Loucy (cell line): ENCODE results near the gene TC2N.

Experiments
- H2AFZ ChIP-seq: fragments of 200-600 bp; sonication (generic); 2 replicates; pipeline ENCODE4 v1.6.0; 2016; ENCODE audit warnings: antibody characterized with exemption, mild to moderate bottlenecking, low read length, moderate library complexity
- H3F3A ChIP-seq: fragments of 200-600 bp; 2 replicates; pipeline ENCODE4 v1.6.0; 2016; ENCODE audit warnings: antibody characterized with exemption, low read depth, mild to moderate bottlenecking
- H3K27me3 ChIP-seq: fragments of 200-600 bp; sonication (generic); 2 replicates; pipeline ENCODE4 v1.6.1; 2014; ENCODE audit warnings: low read length, mild to moderate bottlenecking; ENCODE audit not compliant: insufficient read depth, poor library complexity, severe bottlenecking
- H3K36me3 ChIP-seq: fragments of 200-600 bp; sonication (generic); 2 replicates; pipeline ENCODE4 v1.6.1; 2016; ENCODE audit warnings: low read length; ENCODE audit not compliant: insufficient read depth
- H3K4me1 ChIP-seq: fragments of 200-600 bp; sonication (generic); 2 replicates; pipeline ENCODE4 v1.5.1; 2014; ENCODE audit warnings: low read length, mild to moderate bottlenecking; ENCODE audit not compliant: insufficient read depth, poor library complexity, severe bottlenecking
- H3K4me2 ChIP-seq: fragments of 200-600 bp; sonication (generic); 2 replicates; pipeline ENCODE4 v1.6.0; 2014; ENCODE audit warnings: antibody characterized with exemption, low read length, low read depth, mild to moderate bottlenecking; ENCODE audit not compliant: poor library complexity, severe bottlenecking
- H3K4me3 ChIP-seq: fragments of 200-600 bp; sonication (generic); 2 replicates; pipeline ENCODE4 v1.5.1; 2014; ENCODE audit warnings: low read length, mild to moderate bottlenecking, mixed read lengths; ENCODE audit not compliant: poor library complexity, severe bottlenecking
- H3K79me2 ChIP-seq: fragments of 200-600 bp; sonication (generic); 2 replicates; pipeline ENCODE4 v1.6.1; 2014; ENCODE audit warnings: low read length; ENCODE audit not compliant: insufficient read depth
- H3K9ac ChIP-seq: fragments of 200-600 bp; sonication (generic); 2 replicates; pipeline ENCODE4 v1.6.0; 2014; ENCODE audit warnings: mild to moderate bottlenecking, low read depth, low read length, moderate library complexity; ENCODE audit not compliant: poor library complexity, severe bottlenecking
- H3K9me2 ChIP-seq: fragments of 200-600 bp; sonication (generic); replicated peaks from 2 replicates; pipeline ENCODE4 v1.6.1; 2016; ENCODE audit warnings: low read depth, low read length, mixed read lengths
- H3K9me3 ChIP-seq: fragments of 200-600 bp; sonication (generic); 2 replicates; pipeline ENCODE4 v1.6.1; 2014; ENCODE audit warnings: mild to moderate bottlenecking, antibody characterized with exemption, low read length, low read depth; ENCODE audit not compliant: insufficient read depth
- H4K20me1 ChIP-seq: fragments of 200-600 bp; sonication (generic); 2 replicates; pipeline ENCODE4 v1.6.0; 2014; ENCODE audit warnings: antibody characterized with exemption, low read length, mild to moderate bottlenecking; ENCODE audit not compliant: insufficient read depth, poor library complexity, severe bottlenecking
- CTCF ChIP-seq: fragments of 200-600 bp; sonication (generic); conservative IDR thresholded peaks from 2 replicates; pipeline ENCODE4 v1.5.1; 2014; ENCODE audit warnings: mild to moderate bottlenecking, antibody characterized with exemption, low read length
- EZH2phosphoT487 ChIP-seq: fragments of 200-600 bp; IDR thresholded peaks from 2 replicates; pipeline ENCODE4 v1.6.1; 2018; ENCODE audit warnings: antibody characterized with exemption, mild to moderate bottlenecking, moderate library complexity, borderline replicate concordance

The TC2N gene

GRCh38 chr14:91754819-91755218 is 112.5 kb downstream of the TC2N start:
- H3K9me2 ChIP-seq, result no peaks in the 10 kb centered on the region
- H3K4me1 ChIP-seq, result peaks cover 6% of the 10 kb centered on the region
- TF ChIP-seq EZH2phosphoT487 (no peak), CTCF (no peak)
- H4K20me1 ChIP-seq, result no peaks in the 10 kb centered on the region
- H3K36me3 ChIP-seq, result no peaks in the 10 kb centered on the region
- no peak overlapping the region for H3K9ac ChIP-seq
- no peaks in the 10 kb centered on the region for H3K27me3 ChIP-seq
- H3K9me3 ChIP-seq, result no peaks in the 10 kb centered on the region
- no peaks in the 10 kb centered on the region for H3K79me2 ChIP-seq
- H3K4me2 ChIP-seq, result no peak overlapping the region
- H3K4me3 ChIP-seq, result no peak overlapping the region
- no peak overlapping the region for H2AFZ ChIP-seq
- no peaks in the 10 kb centered on the region for H3F3A ChIP-seq

GRCh38 chr14:91754185-91754584 is 113.2 kb downstream of the TC2N start:
- H2AFZ ChIP-seq, result no peak overlapping the region
- TF ChIP-seq EZH2phosphoT487 (no peak), CTCF (no peak)
- no peaks in the 10 kb centered on the region for H4K20me1 ChIP-seq
- H3K27me3 ChIP-seq, result no peaks in the 10 kb centered on the region
- H3K9me3 ChIP-seq, result no peaks in the 10 kb centered on the region
- no peaks in the 10 kb centered on the region for H3K79me2 ChIP-seq
- H3K9me2 ChIP-seq, result no peaks in the 10 kb centered on the region
- no peaks in the 10 kb centered on the region for H3K36me3 ChIP-seq
- H3K9ac ChIP-seq, result no peak overlapping the region
- H3K4me1 ChIP-seq, result peaks cover 6% of the 10 kb centered on the region
- no peak overlapping the region for H3K4me3 ChIP-seq
- H3F3A ChIP-seq, result no peaks in the 10 kb centered on the region
- H3K4me2 ChIP-seq, result no peak overlapping the region

- Histone ChIP-seq H3F3A (no peaks in the 10 kb centered on the region), H2AFZ (no peak overlapping the region), H3K36me3 (no peaks in the 10 kb centered on the region), H3K27me3 (no peaks in the 10 kb centered on the region), H3K9me2 (no peaks in the 10 kb centered on the region), H3K9ac (no peak overlapping the region), H3K4me3 (no peak overlapping the region), H3K4me2 (no peak overlapping the region), H3K9me3 (no peaks in the 10 kb centered on the region), H4K20me1 (no peaks in the 10 kb centered on the region), H3K4me1 (peaks cover 6% of the 10 kb centered on the region), H3K79me2 (no peaks in the 10 kb centered on the region)
- no peak for TF ChIP-seq EZH2phosphoT487
Observed at GRCh38 chr14:91753501-91754128, 113.7 kb downstream of the TC2N start.

- Histone ChIP-seq H3K27me3 (no peaks in the 10 kb centered on the region), H3K9ac (no peak overlapping the region), H3K4me2 (no peak overlapping the region), H3K36me3 (no peaks in the 10 kb centered on the region), H3K79me2 (no peaks in the 10 kb centered on the region), H3K4me1 (peaks cover 6% of the 10 kb centered on the region), H4K20me1 (no peaks in the 10 kb centered on the region), H3K9me2 (no peaks in the 10 kb centered on the region), H3K9me3 (no peaks in the 10 kb centered on the region), H3K4me3 (no peak overlapping the region), H2AFZ (no peak overlapping the region), H3F3A (no peaks in the 10 kb centered on the region)
- TF ChIP-seq CTCF, result no peak
- no peak for TF ChIP-seq EZH2phosphoT487
Observed at GRCh38 chr14:91752961-91753360, 114.4 kb downstream of the TC2N start.
